Esophagus squamous epithelium (tissue), 5 donors: Measurements from ENCODE around the gene SPACA4. TPM values are rescaled to one million over a fixed set of nuclear protein-coding genes. Genes with fewer than 3 reads are reported as not detected.

Experiments
- DNase-seq: peaks from one replicate; lab custom pipeline; 2025; lab: John Stamatoyannopoulos, UW
- H3K27ac ChIP-seq, 4 donors: fragments of 200-600 bp; sonication (generic); one replicate each; pipeline ENCODE4 v1.5.1; 2016 to 2019; ENCODE audit warnings: mild to moderate bottlenecking in 1 of 4
- H3K27me3 ChIP-seq, 4 donors: fragments of 200-600 bp; sonication (generic); 1 replicate in 3 of 4; 2 replicates in 1 of 4; pipeline versions ENCODE4 v1.5.1 to v1.6.0; 2017 to 2021; ENCODE audit warnings: antibody characterized with exemption in 1 of 4
- H3K36me3 ChIP-seq, 3 donors: fragments of 200-600 bp; sonication (generic); one replicate each; pipeline ENCODE4 v1.5.1; 2016 to 2019
- H3K4me1 ChIP-seq, 3 donors: fragments of 200-600 bp; sonication (generic); one replicate each; pipeline ENCODE4 v1.5.1; 2017 to 2019
- H3K4me3 ChIP-seq, 4 donors: fragments of 200-600 bp; sonication (generic); 1 replicate in 3 of 4; 2 replicates in 1 of 4; pipeline ENCODE4 v1.5.1; 2016 to 2019; ENCODE audit warnings: mild to moderate bottlenecking in 2 of 4, moderate library complexity in 1 of 4
- H3K9me3 ChIP-seq, 3 donors: fragments of 200-600 bp; sonication (generic); one replicate each; pipeline ENCODE4 v1.5.1; 2016 to 2019
- CTCF ChIP-seq, 6 experiments: fragments of 450-650 bp in 4 of 6; fragments of 200-600 bp in 2 of 6; sonication (generic) in 2 of 6; IDR thresholded peaks; one replicate each; pipeline ENCODE4 v1.5.1; 2016 to 2019; ENCODE audit warnings: antibody characterized with exemption in 6 of 6, mild to moderate bottlenecking in 4 of 6, moderate library complexity in 4 of 6
- POLR2A ChIP-seq, 4 donors: fragments of 450-650 bp; IDR thresholded peaks; one replicate each; pipeline ENCODE4 v1.6.1; 2017; ENCODE audit warnings: antibody characterized with exemption in 4 of 4, mild to moderate bottlenecking in 4 of 4, moderate library complexity in 3 of 4
- WGBS, 2 donors: methylation state at CpG; one replicate each; pipeline ENCODE4 v1.1.5; 2018; 5-methylcytosine and 5-hydroxymethylcytosine counted together
- intact Hi-C: fragments of 100-400 bp; cut with DNase I; formaldehyde crosslinking; loops from one replicate; pipeline ENCODE4 v1.15.0; 2022
- total RNA-seq, 4 donors: library from RNA; depleted of rRNA; stranded (reverse); fragments of >200 nt; gene quantifications; one replicate each; pipeline ENCODE4 v1.1.0, GENCODE V29; 2016
- donor health status: DM: yes; HTN: yes; CAD: no.

Gene SPACA4
- total RNA-seq, 4 donors from 2014 or later = 1.3 to 1.7 (median 1.4) TPM; not detected in 1

DNA sequence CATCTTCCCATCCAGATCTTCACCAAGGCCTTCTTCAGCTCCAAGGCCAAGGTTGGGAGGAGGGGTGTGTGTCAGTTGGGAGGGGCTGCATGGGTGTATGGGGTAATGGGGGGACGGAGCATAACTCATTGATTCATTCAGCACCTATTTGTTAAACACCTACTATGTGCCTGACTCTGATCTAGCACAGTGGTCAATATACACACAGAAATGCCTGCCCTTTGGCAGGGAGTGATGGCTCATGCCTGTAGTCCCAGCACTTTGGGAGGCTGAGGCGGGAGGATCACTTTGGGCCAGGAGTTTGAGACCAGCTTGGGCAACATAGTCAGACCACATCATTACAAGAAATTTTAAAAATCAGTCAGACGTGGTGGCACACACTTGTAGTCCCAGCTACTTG is 19.2 kb upstream of the SPACA4 start:
- H3K4me1 ChIP-seq = peaks cover 7 to 46% (median 24%) of the 10 kb centered on the region in 3 donors
- intact Hi-C loops = no loop called here
- WGBS, 2 donors = 85 to 86% methylated on average over 1 to 2 of the region's 3 CpGs
- no peaks in the 10 kb centered on the region for H3K9me3 ChIP-seq
- H3K27ac ChIP-seq = no peak overlapping the region
- peaks cover 0 to 26% (median 0%) of the 10 kb centered on the region in 3 donors for H3K36me3 ChIP-seq
- H3K27me3 ChIP-seq = no peaks in the 10 kb centered on the region
- DNase-seq = no peak
- H3K4me3 ChIP-seq = no peak overlapping the region
- TF ChIP-seq CTCF (IDR thresholded peaks at IDR 0.05) = no peak
- TF ChIP-seq POLR2A (IDR thresholded peaks at IDR 0.05) = no peak

DNA sequence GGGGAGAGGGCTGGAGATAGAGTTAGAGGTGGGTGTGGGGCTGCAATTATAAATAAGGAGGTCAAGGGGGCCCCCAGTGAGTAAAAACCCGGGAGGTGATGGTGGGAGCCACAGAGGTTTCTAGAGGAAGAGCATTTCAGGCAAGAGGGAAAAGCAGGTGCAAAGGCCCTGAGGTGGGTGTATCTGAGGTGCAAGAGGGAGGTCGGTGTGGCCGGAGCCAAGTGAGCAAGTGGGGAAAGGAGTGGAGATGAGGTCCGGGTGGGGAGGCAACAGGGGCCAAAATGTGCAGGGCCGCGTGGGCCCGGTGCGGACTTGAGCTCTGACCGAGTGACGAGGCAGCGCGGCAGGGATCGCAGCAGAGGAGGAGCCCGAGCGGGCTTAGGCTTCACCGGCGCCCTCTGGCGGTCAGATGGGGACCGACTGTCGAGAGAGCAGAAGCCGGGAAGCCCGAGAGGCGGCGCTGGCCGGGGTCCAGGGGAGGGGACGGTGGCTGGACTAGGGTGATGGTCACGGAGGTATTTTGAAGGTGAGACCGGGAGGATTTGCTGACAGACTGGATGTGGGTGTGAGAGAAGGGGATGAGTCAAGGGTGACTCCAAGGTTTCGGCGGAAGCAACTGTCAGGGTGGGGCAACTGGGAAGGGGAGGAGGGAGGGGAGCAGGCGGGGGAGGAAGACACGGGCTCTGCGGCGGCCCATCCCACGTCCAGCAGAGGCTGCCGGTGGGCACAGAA is 17.7 kb upstream of the SPACA4 start:
- peak; percentile 76 to 97 (median 94) for TF ChIP-seq CTCF (IDR thresholded peaks at IDR 0.05)
- TF ChIP-seq POLR2A (IDR thresholded peaks at IDR 0.05) = no peak
- Histone ChIP-seq H3K27me3 (no peaks in the 10 kb centered on the region), H3K4me1 (peaks cover 4 to 31% (median 16%) of the 10 kb centered on the region in 3 donors), H3K36me3 (peaks cover 0 to 41% (median 0%) of the 10 kb centered on the region in 3 donors), H3K4me3 (peak overlapping the region in 3 of 4 donors; percentile 31 to 70 (median 35)), H3K9me3 (no peaks in the 10 kb centered on the region), H3K27ac (peak overlapping the region; percentile 53 to 74 (median 68))
- WGBS, 2 donors = 3 to 5% methylated on average over 34 of the region's 36 CpGs
- no peak for DNase-seq
- intact Hi-C loops = loop anchor here (2.0 kb wide), 1 partner anchor 80 kb away; no protein-coding TSS in a partner anchor

DNA sequence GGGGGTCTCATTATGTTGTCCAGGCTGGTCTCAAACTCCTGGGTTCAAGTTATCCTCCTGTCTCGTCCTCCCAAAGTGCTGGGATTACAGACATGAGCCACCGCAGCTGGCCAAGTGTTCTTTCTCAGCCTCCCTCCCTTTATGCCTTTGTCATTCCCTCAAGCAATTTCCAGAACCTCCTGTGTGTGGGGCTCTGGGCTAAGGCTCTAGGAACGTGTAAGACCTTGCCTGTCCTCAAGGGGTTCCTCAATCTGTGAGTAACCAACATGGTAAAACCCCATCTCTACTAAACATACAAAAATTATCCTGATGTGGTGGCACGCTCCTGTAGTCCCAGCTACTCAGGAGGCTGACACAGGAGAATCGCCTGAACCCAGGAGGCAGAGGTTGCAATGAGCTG is 15.5 kb upstream of the SPACA4 start:
- Histone ChIP-seq H3K4me3 (no peak overlapping the region), H3K27me3 (no peaks in the 10 kb centered on the region), H3K9me3 (no peaks in the 10 kb centered on the region), H3K27ac (no peak overlapping the region), H3K36me3 (peaks cover 0 to 61% (median 0%) of the 10 kb centered on the region in 3 donors), H3K4me1 (peaks cover 0 to 22% (median 11%) of the 10 kb centered on the region in 3 donors)
- intact Hi-C loops = no loop called here
- WGBS, 2 donors = 70 to 89% methylated on average over 3 of the region's 5 CpGs
- DNase-seq = no peak
- TF ChIP-seq POLR2A (IDR thresholded peaks at IDR 0.05) = no peak
- TF ChIP-seq CTCF (IDR thresholded peaks at IDR 0.05) = peak in 1 of 6 experiments; percentile 13

DNA sequence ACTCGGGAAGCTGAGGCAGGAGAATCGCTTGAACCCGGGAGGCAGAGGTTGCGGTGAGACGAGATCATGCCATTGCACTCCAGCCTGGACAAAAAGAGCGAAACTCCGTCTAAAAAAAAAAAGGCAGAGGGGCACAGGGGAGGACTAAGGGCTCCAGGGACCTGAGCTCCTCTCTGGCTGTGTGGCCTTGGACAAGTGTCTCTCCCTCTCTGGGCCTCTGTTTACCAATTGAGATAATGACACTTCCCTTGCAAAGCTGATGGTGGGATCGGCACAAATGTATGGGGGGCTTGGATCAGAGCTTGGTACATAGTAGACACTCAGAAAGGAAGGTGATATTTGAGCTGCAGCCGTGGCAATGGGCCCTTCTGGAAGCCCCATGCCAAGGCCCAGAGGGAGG is 11.4 kb upstream of the SPACA4 start:
- Histone ChIP-seq H3K27ac (no peak overlapping the region), H3K27me3 (peaks cover 0 to 13% (median 0%) of the 10 kb centered on the region in 4 donors), H3K36me3 (peaks cover 0 to 94% (median 4%) of the 10 kb centered on the region in 3 donors), H3K9me3 (no peaks in the 10 kb centered on the region), H3K4me3 (no peak overlapping the region), H3K4me1 (no peaks in the 10 kb centered on the region)
- no peak for DNase-seq
- intact Hi-C loops = no loop called here
- 91 to 93% methylated on average over 7 to 9 of the region's 9 CpGs for WGBS, 2 donors
- TF ChIP-seq POLR2A (IDR thresholded peaks at IDR 0.05) (no peak), CTCF (IDR thresholded peaks at IDR 0.05) (no peak)

DNA sequence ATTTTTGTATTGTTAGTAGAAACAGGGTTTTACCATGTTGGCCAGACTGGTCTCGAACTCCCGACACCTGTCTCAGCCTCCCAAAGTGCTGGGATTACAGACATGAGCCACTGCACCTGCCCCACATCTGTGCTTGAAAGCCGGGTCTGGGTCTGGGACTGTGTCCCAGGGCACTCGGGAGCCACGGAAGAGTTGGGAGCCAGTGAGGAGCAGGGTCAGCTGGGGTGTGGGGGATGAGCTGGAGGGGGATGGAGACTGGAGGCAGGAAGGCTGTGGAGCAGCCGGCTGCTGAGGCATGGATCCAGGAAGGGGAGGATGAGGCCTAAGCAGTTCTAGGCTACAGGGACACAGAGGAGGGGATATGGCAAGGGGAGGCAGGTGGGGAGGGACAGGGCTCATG is 10.7 kb upstream of the SPACA4 start:
- 63 to 82% methylated on average over 1 to 6 of the region's 6 CpGs for WGBS, 2 donors
- intact Hi-C loops = no loop called here
- Histone ChIP-seq H3K4me3 (no peak overlapping the region), H3K4me1 (no peaks in the 10 kb centered on the region), H3K36me3 (peaks cover 0 to 97% (median 4%) of the 10 kb centered on the region in 3 donors), H3K9me3 (no peaks in the 10 kb centered on the region), H3K27ac (no peak overlapping the region), H3K27me3 (peaks cover 0 to 13% (median 0%) of the 10 kb centered on the region in 4 donors)
- DNase-seq = no peak
- no peak for TF ChIP-seq CTCF (IDR thresholded peaks at IDR 0.05)
- no peak for TF ChIP-seq POLR2A (IDR thresholded peaks at IDR 0.05)
